ENCODE measurements around the gene CACNA1C. TPM values are rescaled to one million over a fixed set of nuclear protein-coding genes. Genes with fewer than 3 reads are reported as not detected.

CACNA1C gene
- total RNA-seq = 0.16 and 0.89 TPM in 2 replicates

GRCh38 chr12:2052826-2053678, at the start of gene CACNA1C:
CACNA1C (plus strand) TSS chr12:2052987; CDS start chr12:2053563, 576 bp downstream.

GRCh38 chr12:2004113-2004929, 48.5 kb upstream of the CACNA1C start, which contains the start of gene DCP1B:
DCP1B (minus strand) TSS chr12:2004457; CDS start chr12:2004431, 26 bp downstream.

Other genes starting within 250 kb of the CACNA1C start
- gene LRTM2, start 232.4 kb upstream of the CACNA1C start, total RNA-seq = not detected in 2 replicates
- gene CACNA2D4, start 134.3 kb upstream of the CACNA1C start, total RNA-seq = 1.6 and 3.7 TPM in 2 replicates
- gene DCP1B, start 48.5 kb upstream of the CACNA1C start, total RNA-seq = 12.5 and 17.1 TPM in 2 replicates